Measurements from ENCODE around the gene WDR81.

WDR81 gene

DNA sequence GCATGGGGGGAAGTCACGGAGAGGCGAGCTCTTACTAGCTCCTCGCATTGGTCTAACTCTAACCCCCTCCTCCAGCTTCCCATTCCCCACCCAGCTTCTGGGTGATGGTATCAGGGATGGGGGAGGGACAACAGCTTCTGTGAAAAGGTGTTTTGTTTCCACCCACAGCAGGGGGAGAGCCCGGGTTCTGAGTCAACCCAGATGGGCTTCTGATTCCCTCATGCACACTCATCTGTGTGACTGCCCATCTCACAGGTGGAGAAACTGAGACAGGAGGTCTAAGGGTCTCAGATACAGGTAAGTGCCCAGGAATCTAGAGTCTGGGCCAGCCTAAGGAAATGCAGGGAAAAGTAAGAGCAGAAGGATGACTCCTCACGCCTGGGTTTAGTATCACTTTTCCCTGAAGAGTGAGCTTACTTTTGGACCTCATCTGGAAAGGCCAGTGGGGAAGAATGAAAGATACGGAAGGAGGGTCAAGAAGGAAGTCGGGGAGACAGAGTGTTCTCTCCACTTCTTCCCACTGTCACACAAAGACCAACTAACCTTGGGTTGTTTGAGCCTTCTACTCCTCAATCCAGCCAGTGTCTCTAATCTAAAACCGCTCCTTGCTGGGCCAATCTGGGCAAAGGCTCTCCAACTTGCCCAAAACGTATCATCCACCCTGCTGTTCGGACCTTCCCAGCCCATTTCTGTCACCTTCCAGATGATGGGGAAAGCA lies 11.2 kb upstream of the WDR81 start:
- no peak for ATAC-seq
- TF ChIP-seq CSDC2 (CRISPR knock-in tag; IDR thresholded peaks at IDR 0.05) (no peak), ZNF70 (CRISPR knock-in tag; IDR thresholded peaks at IDR 0.05) (no peak), ZFP3 (CRISPR knock-in tag; IDR thresholded peaks at IDR 0.05) (no peak), PPARA (CRISPR knock-in tag; IDR thresholded peaks at IDR 0.05; ENCODE audit: borderline replicate concordance) (no peak)

DNA sequence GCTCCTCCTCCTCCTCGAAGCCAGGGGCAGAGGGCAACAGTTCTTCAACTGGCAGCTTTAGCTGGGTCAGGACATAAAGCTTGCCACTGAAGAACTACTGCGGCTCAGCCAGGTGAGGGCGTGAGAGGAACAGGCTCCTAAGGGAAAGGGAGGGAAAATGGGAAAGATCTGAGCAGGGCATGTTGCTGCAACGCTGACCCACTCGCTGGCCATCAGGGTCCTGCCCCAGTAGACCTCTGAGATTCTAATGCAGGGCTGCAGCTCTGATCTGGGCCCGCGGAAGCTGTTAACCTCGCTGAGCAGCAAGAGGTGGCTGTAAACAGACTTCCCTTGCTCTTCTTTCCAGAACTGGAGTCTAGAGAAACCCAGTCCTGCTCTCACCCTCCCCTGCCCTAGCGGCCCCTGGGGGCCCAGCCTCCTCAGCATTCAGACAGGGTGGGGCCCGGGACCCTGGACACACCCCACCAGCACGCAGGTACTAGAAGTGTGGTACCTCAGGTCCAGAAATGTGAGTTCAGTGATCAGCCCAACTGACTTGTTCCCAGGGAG lies 10.6 kb upstream of the WDR81 start:
- TF ChIP-seq ZFP30 (CRISPR knock-in tag; IDR thresholded peaks at IDR 0.05) (no peak), ESRRG (CRISPR knock-in tag; IDR thresholded peaks at IDR 0.05) (no peak), ZNF565 (CRISPR knock-in tag; conservative IDR thresholded peaks at IDR 0.05; ENCODE audit: low read depth) (no peak), CSDC2 (CRISPR knock-in tag; IDR thresholded peaks at IDR 0.05) (no peak)
- no peak for ATAC-seq

DNA sequence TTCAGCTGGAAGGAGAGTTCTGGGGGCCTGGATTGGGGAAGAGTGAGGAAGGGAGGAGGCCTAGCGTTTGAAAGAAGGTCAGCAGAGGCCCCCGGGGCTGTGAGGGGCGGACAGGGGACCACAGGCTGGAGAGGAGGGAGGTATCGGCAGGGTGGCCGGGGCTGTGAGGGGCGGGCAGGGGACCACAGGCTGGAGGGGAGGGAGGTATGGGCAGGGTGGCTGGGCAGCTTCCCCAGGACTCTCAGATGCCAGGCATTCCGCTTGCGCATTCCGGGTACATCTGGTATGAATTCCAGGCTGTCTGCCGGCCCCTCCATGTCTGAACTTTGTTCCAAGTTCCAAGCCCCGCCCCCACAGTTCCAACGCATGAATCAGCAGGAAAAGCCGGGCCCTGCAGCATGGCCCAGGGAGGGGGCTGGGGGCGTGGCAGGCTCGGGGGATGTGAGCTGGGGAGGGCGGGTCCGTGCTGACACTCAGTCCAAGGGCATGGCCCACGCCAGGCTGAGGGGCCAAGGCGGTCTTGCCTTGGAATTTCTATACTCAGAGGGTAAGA lies 10.0 kb upstream of the WDR81 start:
- peak; percentile 55 for ATAC-seq
- TF ChIP-seq TCF4 (CRISPR knock-in tag; IDR thresholded peaks at IDR 0.05; ENCODE audit: borderline replicate concordance) (0 out of 2 replicates have a peak, but pooled peaks have one; percentile 23), OSR1 (CRISPR knock-in tag; IDR thresholded peaks at IDR 0.05) (no peak), GLIS3 (CRISPR knock-in tag; IDR thresholded peaks at IDR 0.05) (no peak), RARB (CRISPR knock-in tag; IDR thresholded peaks at IDR 0.05) (no peak), PPARA (CRISPR knock-in tag; IDR thresholded peaks at IDR 0.05; ENCODE audit: borderline replicate concordance) (no peak), BACH2 (CRISPR knock-in tag; IDR thresholded peaks at IDR 0.05; ENCODE audit: borderline replicate concordance) (no peak), ZFP3 (CRISPR knock-in tag; IDR thresholded peaks at IDR 0.05) (no peak)
- TF ChIP-seq, protein P1, sequence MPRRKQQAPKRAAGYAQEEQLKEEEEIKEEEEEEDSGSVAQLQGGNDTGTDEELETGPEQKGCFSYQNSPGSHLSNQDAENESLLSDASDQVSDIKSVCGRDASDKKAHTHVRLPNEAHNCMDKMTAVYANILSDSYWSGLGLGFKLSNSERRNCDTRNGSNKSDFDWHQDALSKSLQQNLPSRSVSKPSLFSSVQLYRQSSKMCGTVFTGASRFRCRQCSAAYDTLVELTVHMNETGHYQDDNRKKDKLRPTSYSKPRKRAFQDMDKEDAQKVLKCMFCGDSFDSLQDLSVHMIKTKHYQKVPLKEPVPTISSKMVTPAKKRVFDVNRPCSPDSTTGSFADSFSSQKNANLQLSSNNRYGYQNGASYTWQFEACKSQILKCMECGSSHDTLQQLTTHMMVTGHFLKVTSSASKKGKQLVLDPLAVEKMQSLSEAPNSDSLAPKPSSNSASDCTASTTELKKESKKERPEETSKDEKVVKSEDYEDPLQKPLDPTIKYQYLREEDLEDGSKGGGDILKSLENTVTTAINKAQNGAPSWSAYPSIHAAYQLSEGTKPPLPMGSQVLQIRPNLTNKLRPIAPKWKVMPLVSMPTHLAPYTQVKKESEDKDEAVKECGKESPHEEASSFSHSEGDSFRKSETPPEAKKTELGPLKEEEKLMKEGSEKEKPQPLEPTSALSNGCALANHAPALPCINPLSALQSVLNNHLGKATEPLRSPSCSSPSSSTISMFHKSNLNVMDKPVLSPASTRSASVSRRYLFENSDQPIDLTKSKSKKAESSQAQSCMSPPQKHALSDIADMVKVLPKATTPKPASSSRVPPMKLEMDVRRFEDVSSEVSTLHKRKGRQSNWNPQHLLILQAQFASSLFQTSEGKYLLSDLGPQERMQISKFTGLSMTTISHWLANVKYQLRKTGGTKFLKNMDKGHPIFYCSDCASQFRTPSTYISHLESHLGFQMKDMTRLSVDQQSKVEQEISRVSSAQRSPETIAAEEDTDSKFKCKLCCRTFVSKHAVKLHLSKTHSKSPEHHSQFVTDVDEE (CRISPR knock-in tag; IDR thresholded peaks at IDR 0.05) = no peak

DNA sequence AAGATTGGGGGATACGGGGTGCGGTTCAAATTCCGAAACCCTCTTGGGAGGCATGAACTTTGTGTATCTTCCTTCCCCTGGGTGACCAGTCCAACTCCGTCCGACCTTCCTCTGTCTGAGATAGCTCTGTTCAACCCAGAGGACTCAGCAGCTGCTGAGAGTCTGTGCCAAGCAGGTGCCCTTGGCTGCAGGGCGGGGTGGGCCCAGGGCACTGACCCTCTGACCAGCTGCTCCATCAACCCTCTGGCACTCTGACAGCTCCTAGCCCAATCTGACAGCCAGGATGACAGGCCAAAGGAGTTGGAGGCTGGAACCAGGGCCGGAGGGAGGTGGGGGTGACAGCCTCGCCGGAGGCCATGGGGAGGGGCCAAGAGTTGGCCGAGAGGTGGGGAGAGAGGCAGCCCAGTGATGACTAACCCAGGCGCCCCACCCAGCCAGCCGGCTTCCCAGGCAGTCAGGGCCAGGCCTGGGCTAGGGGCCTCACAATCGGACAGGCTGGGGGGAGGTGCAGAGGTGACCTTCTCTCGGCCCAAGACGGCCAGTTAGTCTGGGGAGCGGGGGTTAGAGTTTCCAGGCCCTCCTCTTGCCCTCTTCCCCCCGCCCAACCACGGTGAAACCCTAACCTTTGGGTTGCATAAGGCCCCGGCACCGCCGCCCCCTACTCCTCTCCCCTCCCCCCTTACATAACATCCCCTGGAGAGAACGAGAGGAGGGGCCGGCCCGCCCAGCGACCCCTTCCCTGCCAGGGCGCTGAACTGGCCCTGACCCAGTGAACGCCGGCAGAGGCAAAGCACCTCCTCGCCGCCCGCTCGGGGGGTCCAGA lies 9.3 kb upstream of the WDR81 start:
- TF ChIP-seq CSDC2 (CRISPR knock-in tag; IDR thresholded peaks at IDR 0.05) = no peak
- TF ChIP-seq, protein P2, sequence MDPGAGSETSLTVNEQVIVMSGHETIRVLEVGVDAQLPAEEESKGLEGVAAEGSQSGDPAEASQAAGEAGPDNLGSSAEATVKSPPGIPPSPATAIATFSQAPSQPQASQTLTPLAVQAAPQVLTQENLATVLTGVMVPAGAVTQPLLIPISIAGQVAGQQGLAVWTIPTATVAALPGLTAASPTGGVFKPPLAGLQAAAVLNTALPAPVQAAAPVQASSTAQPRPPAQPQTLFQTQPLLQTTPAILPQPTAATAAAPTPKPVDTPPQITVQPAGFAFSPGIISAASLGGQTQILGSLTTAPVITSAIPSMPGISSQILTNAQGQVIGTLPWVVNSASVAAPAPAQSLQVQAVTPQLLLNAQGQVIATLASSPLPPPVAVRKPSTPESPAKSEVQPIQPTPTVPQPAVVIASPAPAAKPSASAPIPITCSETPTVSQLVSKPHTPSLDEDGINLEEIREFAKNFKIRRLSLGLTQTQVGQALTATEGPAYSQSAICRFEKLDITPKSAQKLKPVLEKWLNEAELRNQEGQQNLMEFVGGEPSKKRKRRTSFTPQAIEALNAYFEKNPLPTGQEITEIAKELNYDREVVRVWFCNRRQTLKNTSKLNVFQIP (CRISPR knock-in tag; IDR thresholded peaks at IDR 0.05; ENCODE audit: borderline replicate concordance, low read depth) = no peak
- no peak for TF ChIP-seq ZC3H10 (CRISPR knock-in tag; IDR thresholded peaks at IDR 0.05)
- TF ChIP-seq ESRRG (CRISPR knock-in tag; IDR thresholded peaks at IDR 0.05) = no peak
- TF ChIP-seq ZFP3 (CRISPR knock-in tag; IDR thresholded peaks at IDR 0.05) = 0 out of 2 replicates have a peak, but pooled peaks have one; percentile 34
- TF ChIP-seq, protein P3, sequence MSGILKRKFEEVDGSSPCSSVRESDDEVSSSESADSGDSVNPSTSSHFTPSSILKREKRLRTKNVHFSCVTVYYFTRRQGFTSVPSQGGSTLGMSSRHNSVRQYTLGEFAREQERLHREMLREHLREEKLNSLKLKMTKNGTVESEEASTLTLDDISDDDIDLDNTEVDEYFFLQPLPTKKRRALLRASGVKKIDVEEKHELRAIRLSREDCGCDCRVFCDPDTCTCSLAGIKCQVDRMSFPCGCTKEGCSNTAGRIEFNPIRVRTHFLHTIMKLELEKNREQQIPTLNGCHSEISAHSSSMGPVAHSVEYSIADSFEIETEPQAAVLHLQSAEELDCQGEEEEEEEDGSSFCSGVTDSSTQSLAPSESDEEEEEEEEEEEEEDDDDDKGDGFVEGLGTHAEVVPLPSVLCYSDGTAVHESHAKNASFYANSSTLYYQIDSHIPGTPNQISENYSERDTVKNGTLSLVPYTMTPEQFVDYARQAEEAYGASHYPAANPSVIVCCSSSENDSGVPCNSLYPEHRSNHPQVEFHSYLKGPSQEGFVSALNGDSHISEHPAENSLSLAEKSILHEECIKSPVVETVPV (CRISPR knock-in tag; IDR thresholded peaks at IDR 0.05) = no peak
- TF ChIP-seq ZNF8 (CRISPR knock-in tag; IDR thresholded peaks at IDR 0.05) = no peak
- no peak; the same call in 1 of the 2 replicates for TF ChIP-seq TOX (CRISPR knock-in tag; IDR thresholded peaks at IDR 0.05; ENCODE audit: borderline replicate concordance)
- no peak for TF ChIP-seq TCF4 (CRISPR knock-in tag; IDR thresholded peaks at IDR 0.05; ENCODE audit: borderline replicate concordance)
- no peak for TF ChIP-seq ZNF565 (CRISPR knock-in tag; conservative IDR thresholded peaks at IDR 0.05; ENCODE audit: low read depth)
- TF ChIP-seq, protein P4, sequence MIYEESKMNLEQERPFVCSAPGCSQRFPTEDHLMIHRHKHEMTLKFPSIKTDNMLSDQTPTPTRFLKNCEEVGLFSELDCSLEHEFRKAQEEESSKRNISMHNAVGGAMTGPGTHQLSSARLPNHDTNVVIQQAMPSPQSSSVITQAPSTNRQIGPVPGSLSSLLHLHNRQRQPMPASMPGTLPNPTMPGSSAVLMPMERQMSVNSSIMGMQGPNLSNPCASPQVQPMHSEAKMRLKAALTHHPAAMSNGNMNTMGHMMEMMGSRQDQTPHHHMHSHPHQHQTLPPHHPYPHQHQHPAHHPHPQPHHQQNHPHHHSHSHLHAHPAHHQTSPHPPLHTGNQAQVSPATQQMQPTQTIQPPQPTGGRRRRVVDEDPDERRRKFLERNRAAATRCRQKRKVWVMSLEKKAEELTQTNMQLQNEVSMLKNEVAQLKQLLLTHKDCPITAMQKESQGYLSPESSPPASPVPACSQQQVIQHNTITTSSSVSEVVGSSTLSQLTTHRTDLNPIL (CRISPR knock-in tag; IDR thresholded peaks at IDR 0.05; ENCODE audit: low read depth) = no peak
- TF ChIP-seq, protein P5, sequence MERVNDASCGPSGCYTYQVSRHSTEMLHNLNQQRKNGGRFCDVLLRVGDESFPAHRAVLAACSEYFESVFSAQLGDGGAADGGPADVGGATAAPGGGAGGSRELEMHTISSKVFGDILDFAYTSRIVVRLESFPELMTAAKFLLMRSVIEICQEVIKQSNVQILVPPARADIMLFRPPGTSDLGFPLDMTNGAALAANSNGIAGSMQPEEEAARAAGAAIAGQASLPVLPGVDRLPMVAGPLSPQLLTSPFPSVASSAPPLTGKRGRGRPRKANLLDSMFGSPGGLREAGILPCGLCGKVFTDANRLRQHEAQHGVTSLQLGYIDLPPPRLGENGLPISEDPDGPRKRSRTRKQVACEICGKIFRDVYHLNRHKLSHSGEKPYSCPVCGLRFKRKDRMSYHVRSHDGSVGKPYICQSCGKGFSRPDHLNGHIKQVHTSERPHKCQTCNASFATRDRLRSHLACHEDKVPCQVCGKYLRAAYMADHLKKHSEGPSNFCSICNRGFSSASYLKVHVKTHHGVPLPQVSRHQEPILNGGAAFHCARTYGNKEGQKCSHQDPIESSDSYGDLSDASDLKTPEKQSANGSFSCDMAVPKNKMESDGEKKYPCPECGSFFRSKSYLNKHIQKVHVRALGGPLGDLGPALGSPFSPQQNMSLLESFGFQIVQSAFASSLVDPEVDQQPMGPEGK (CRISPR knock-in tag; IDR thresholded peaks at IDR 0.05; ENCODE audit: borderline replicate concordance) = peak; percentile 56; the same call in 1 of the 2 replicates
- TF ChIP-seq BACH2 (CRISPR knock-in tag; IDR thresholded peaks at IDR 0.05; ENCODE audit: borderline replicate concordance) = no peak
- peak; percentile 55 for ATAC-seq

All from SK-N-SH treated with all-trans-retinoic acid at 6 μM for 48 hours (cell line).